ENCODE data around the gene MATN1. TPM values are rescaled to one million over a fixed set of nuclear protein-coding genes. Genes with fewer than 3 reads are reported as not detected.

Gene MATN1
- total RNA-seq, 2 donors from 2014 or later, result not detected

DNA sequence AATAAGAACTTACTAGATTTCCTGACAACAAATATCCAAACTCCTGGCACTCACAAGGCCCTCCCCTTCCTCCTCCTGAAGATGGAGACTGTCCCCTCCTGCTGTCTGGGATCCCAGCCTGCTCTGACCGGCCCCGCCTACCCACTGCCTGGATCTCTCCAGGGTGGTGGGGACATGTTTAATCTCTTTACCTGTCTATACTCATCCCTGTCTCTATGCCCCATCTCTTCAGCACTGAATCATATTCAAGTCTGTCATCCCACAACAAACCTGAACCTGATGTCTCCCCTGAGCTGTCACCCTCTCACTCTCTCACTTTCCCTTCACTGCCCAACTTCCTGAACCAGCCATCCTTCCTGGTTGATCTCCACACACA lies 22.1 kb downstream of the MATN1 start:
- Mint-ChIP-seq H3K9me3 (no peaks in the 10 kb centered on the region), H3K27me3 (ENCODE audit: insufficient read depth) (no peaks in the 10 kb centered on the region)
- 92% methylated on average over 2 of the region's 2 CpGs; no CpG with 5 or more reads in 1 of the 2 experiments for WGBS, 2 experiments (ENCODE audit: insufficient coverage in 1 of 2, insufficient read length in 1 of 2)

DNA sequence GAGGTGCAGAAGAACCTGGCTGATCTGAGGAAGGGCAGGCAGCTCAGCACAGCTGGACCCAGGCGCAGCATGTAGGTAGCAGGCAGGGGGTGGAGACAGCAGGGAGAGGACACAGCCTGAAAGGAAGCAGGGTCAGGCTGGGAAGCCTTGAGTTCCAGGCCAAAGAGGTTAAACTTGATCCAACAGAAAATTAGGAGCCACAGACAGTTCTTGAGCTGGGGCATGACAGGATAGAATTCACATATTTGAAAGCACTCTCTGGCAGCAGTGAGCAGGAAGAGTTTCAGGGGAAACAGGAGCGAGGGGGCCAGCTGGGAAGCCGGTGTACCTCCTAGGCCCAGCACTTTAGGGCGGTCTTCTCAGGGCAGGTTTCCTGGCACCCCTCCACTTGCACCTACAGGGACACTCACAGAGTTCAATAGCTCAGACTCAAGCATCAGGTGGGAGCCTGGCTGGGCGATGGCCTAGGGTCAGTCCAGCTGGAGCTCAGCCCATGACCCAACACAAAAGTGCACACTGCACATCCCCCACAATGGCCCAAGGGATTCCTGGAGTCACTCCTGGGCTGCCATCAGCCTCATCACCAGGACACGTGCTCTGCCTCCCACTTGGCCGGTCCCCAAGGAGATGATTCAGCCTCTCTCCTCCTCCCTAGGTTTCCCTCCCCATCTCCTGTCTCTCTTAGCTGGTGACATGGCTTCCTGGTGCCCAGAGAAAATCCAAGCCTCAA lies 22.7 kb downstream of the MATN1 start:
- Histone ChIP-seq H3K4me1 (ENCODE audit: control insufficient read depth, insufficient read depth, low read length) (peaks cover 15% of the 10 kb centered on the region), H3K27me3 (ENCODE audit: control insufficient read depth, insufficient read depth, low read length, poor library complexity, severe bottlenecking) (no peaks in the 10 kb centered on the region), H3K9me3 (ENCODE audit: control insufficient read depth, low read length) (no peaks in the 10 kb centered on the region), H3K4me3 (ENCODE audit: low read length) (no peak overlapping the region), H3K27ac (ENCODE audit: low read depth, low read length) (no peak overlapping the region), H3K36me3 (ENCODE audit: control insufficient read depth, insufficient read depth, low read length) (no peaks in the 10 kb centered on the region), H3K9ac (ENCODE audit: extremely low read depth, low read length, poor library complexity, severe bottlenecking) (no peak overlapping the region)
- no peak for DNase-seq
- Mint-ChIP-seq H3K9me3 (no peaks in the 10 kb centered on the region), H3K4me1 (peaks cover 12% of the 10 kb centered on the region), H3K27me3 (ENCODE audit: insufficient read depth) (no peaks in the 10 kb centered on the region), H3K36me3 (ENCODE audit: low read depth) (no peaks in the 10 kb centered on the region), H3K4me3 (no peak overlapping the region), H3K27ac (no peak overlapping the region)
- WGBS, 2 experiments (ENCODE audit: insufficient coverage in 1 of 2, insufficient read length in 1 of 2), result 89 to 92% methylated on average over 6 to 7 of the region's 7 CpGs
- TF ChIP-seq, protein P1, sequence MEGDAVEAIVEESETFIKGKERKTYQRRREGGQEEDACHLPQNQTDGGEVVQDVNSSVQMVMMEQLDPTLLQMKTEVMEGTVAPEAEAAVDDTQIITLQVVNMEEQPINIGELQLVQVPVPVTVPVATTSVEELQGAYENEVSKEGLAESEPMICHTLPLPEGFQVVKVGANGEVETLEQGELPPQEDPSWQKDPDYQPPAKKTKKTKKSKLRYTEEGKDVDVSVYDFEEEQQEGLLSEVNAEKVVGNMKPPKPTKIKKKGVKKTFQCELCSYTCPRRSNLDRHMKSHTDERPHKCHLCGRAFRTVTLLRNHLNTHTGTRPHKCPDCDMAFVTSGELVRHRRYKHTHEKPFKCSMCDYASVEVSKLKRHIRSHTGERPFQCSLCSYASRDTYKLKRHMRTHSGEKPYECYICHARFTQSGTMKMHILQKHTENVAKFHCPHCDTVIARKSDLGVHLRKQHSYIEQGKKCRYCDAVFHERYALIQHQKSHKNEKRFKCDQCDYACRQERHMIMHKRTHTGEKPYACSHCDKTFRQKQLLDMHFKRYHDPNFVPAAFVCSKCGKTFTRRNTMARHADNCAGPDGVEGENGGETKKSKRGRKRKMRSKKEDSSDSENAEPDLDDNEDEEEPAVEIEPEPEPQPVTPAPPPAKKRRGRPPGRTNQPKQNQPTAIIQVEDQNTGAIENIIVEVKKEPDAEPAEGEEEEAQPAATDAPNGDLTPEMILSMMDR (conservative IDR thresholded peaks at IDR 0.05), result no peak

More for the DNA sequence above, 22.1 kb downstream of the MATN1 start:
- Histone ChIP-seq H3K27ac (ENCODE audit: low read depth, low read length) (no peak overlapping the region), H3K9ac (ENCODE audit: extremely low read depth, low read length, poor library complexity, severe bottlenecking) (no peak overlapping the region), H3K27me3 (ENCODE audit: control insufficient read depth, insufficient read depth, low read length, poor library complexity, severe bottlenecking) (no peaks in the 10 kb centered on the region), H3K4me1 (ENCODE audit: control insufficient read depth, insufficient read depth, low read length) (peaks cover 15% of the 10 kb centered on the region), H3K4me3 (ENCODE audit: low read length) (no peak overlapping the region), H3K9me3 (ENCODE audit: control insufficient read depth, low read length) (no peaks in the 10 kb centered on the region), H3K36me3 (ENCODE audit: control insufficient read depth, insufficient read depth, low read length) (no peaks in the 10 kb centered on the region)
- peaks cover 14% of the 10 kb centered on the region for H3K4me1 Mint-ChIP-seq
- no peak overlapping the region for H3K27ac Mint-ChIP-seq
- TF ChIP-seq, protein P1 (conservative IDR thresholded peaks at IDR 0.05), result no peak
- no peaks in the 10 kb centered on the region for H3K36me3 Mint-ChIP-seq (ENCODE audit: low read depth)
- H3K4me3 Mint-ChIP-seq, result no peak overlapping the region
- no peak for DNase-seq

DNA sequence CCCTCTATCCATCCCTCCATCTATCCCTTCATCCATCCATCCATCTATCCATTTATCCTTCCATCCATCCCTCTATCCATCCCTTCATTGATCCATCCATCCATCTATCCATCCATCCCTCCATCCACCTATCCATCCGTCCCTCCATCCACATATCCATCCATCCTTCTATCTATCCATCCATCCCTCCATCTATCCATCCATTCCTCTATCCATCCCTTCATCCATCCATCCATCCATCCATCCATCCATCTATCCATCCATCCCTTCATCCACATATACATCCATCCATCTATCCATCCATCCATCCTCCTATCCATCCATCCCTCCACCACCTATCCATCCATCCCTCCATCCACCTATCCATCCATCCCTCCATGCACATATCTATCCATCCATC lies 23.6 kb downstream of the MATN1 start:
- Mint-ChIP-seq H3K27ac (no peak overlapping the region), H3K9me3 (no peaks in the 10 kb centered on the region), H3K36me3 (ENCODE audit: low read depth) (no peaks in the 10 kb centered on the region), H3K4me3 (no peak overlapping the region), H3K27me3 (ENCODE audit: insufficient read depth) (no peaks in the 10 kb centered on the region), H3K4me1 (peaks cover 11% of the 10 kb centered on the region)
- TF ChIP-seq, protein P1 (conservative IDR thresholded peaks at IDR 0.05), result no peak
- no peaks in the 10 kb centered on the region for H3K9me3 ChIP-seq (ENCODE audit: control insufficient read depth, low read length)
- H3K27ac ChIP-seq (ENCODE audit: low read depth, low read length), result no peak overlapping the region
- no peak for DNase-seq
- no peak overlapping the region for H3K9ac ChIP-seq (ENCODE audit: extremely low read depth, low read length, poor library complexity, severe bottlenecking)
- no peak overlapping the region for H3K4me3 ChIP-seq (ENCODE audit: low read length)
- no peaks in the 10 kb centered on the region for H3K36me3 ChIP-seq (ENCODE audit: control insufficient read depth, insufficient read depth, low read length)
- 88 to 100% methylated on average over 1 of the region's 1 CpG for WGBS, 2 experiments (ENCODE audit: insufficient coverage in 1 of 2, insufficient read length in 1 of 2)
- no peaks in the 10 kb centered on the region for H3K27me3 ChIP-seq (ENCODE audit: control insufficient read depth, insufficient read depth, low read length, poor library complexity, severe bottlenecking)
- H3K4me1 ChIP-seq (ENCODE audit: control insufficient read depth, insufficient read depth, low read length), result peaks cover 11% of the 10 kb centered on the region
